Karpas-422 (cell line): ENCODE results near the gene MAP1LC3B2. TPM values are rescaled to one million over a fixed set of nuclear protein-coding genes. Genes with fewer than 3 reads are reported as not detected.
"Not testable (repeated sequence)": the region's sequence is repeated elsewhere in the genome, so short reads cannot be mapped to it uniquely, and the experiment has no call there.

ENCODE experiments used
- DNase-seq: peaks from one replicate; pipeline ENCODE4 v3.0.0-alpha.2; 2015
- H2AFZ ChIP-seq: fragments of 200-600 bp; sonication (generic); 2 replicates; pipeline ENCODE4 v1.6.1; 2014; ENCODE audit warnings: antibody characterized with exemption, low read length, mixed read lengths
- H3K27ac ChIP-seq: fragments of 200-600 bp; sonication (generic); 2 replicates; pipeline ENCODE4 v1.5.1; 2014; ENCODE audit warnings: mild to moderate bottlenecking, low read length, moderate library complexity
- H3K27me3 ChIP-seq: fragments of 200-600 bp; sonication (generic); 2 replicates; pipeline ENCODE4 v1.6.1; 2014; ENCODE audit warnings: low read length, mixed read lengths
- H3K36me3 ChIP-seq: fragments of 200-600 bp; sonication (generic); 2 replicates; pipeline ENCODE4 v1.6.1; 2014; ENCODE audit warnings: low read length, mixed read lengths; ENCODE audit not compliant: insufficient read depth
- H3K4me1 ChIP-seq: fragments of 200-600 bp; sonication (generic); 2 replicates; pipeline ENCODE4 v1.6.1; 2014; ENCODE audit warnings: mild to moderate bottlenecking, low read length, mixed read lengths
- H3K4me2 ChIP-seq: fragments of 200-600 bp; sonication (generic); 2 replicates; pipeline ENCODE4 v1.6.1; 2014; ENCODE audit warnings: low read length, low read depth, mild to moderate bottlenecking; ENCODE audit not compliant: poor library complexity, severe bottlenecking
- H3K4me3 ChIP-seq: fragments of 200-600 bp; sonication (generic); 2 replicates; pipeline ENCODE4 v1.5.1; 2014; ENCODE audit warnings: mild to moderate bottlenecking, antibody characterized with exemption, low read length, mixed read lengths
- H3K79me2 ChIP-seq: fragments of 200-600 bp; sonication (generic); 2 replicates; pipeline ENCODE4 v1.6.1; 2014; ENCODE audit warnings: mild to moderate bottlenecking, low read length, mixed read lengths
- H3K9ac ChIP-seq: fragments of 200-600 bp; sonication (generic); 2 replicates; pipeline ENCODE4 v1.6.0; 2014; ENCODE audit warnings: low read length
- H3K9me2 ChIP-seq: fragments of 200-600 bp; sonication (generic), shearing (Covaris generic); replicated peaks from 2 replicates; pipeline ENCODE4 v1.6.0; 2014; ENCODE audit warnings: mild to moderate bottlenecking, low read length, moderate library complexity; ENCODE audit not compliant: insufficient read depth
- H3K9me3 ChIP-seq: fragments of 300-700, 200-600 bp; sonication (generic); 2 replicates; pipeline ENCODE4 v1.6.1; 2014; ENCODE audit warnings: low read length, mixed read lengths
- H4K20me1 ChIP-seq: fragments of 200-600 bp; sonication (generic); 2 replicates; pipeline ENCODE4 v1.6.1; 2014; ENCODE audit warnings: mild to moderate bottlenecking, antibody characterized with exemption, low read length, low read depth; ENCODE audit not compliant: insufficient read depth
- total RNA-seq: library from RNA; depleted of rRNA; stranded (reverse); fragments of >200 nt; shearing (Covaris generic); gene quantifications from 2 replicates; pipeline ENCODE4 v1.2.3, GENCODE V29; 2014; ENCODE audit warnings: low replicate concordance

The MAP1LC3B2 gene
- total RNA-seq, 1 experiment from 2014 or later, result 0.71 TPM

- no peaks in the 10 kb centered on the region for H3K27me3 ChIP-seq
- H3K36me3 ChIP-seq, result no peaks in the 10 kb centered on the region
- H4K20me1 ChIP-seq, result no peaks in the 10 kb centered on the region
- no peaks in the 10 kb centered on the region for H3K9me2 ChIP-seq
- H3K4me2 ChIP-seq, result no peak overlapping the region
- H3K9ac ChIP-seq, result no peak overlapping the region
- no peak overlapping the region for H2AFZ ChIP-seq
- H3K27ac ChIP-seq, result no peak overlapping the region
- H3K4me3 ChIP-seq, result no peak overlapping the region
- no peaks in the 10 kb centered on the region for H3K9me3 ChIP-seq
- no peaks in the 10 kb centered on the region for H3K79me2 ChIP-seq
- H3K4me1 ChIP-seq, result peaks cover 15% of the 10 kb centered on the region
- DNase-seq, result no peak
Measured at GRCh38 chr12:116568203-116568602, 9.0 kb downstream of the MAP1LC3B2 start.

DNA sequence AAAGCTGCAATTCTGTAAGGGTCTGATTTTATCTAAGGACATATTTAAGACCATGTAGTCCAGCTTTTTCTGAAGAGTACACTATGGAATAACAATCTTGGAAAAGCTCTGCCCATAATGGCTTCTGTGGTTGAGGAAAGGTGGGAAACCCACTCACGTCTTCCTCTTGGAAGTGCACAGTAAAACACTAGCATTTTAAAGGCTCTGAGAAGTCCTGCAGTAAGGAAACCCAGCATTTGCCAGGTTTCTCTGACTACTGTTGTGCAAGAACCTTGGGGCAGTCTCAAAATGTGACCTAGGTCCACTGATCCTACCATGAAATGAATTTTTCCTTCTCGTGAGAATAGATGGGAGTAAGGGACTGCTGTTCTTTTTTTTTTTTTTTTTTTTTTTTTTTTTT is 11.9 kb downstream of the MAP1LC3B2 start:
- no peaks in the 10 kb centered on the region for H3K9me3 ChIP-seq

DNA sequence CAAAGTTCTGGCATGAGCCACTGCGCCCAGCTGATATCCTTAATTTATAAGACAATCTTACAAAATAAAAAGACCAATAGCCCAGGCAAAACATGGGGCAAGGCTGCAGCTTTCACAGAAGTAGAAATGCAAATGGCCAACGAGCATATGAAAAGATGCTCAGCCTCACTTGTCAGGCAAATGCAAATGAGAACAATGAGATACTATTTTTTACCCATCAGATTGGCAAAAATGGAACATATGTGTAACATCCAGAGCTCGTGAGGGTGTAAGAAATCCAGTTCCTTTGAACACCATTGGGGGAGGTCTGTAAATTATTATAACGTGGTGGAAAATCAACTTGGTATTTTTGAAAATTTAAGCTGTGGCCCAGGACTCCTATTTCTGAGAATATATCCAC is 14.6 kb downstream of the MAP1LC3B2 start:
- H4K20me1 ChIP-seq, result no peaks in the 10 kb centered on the region
- no peaks in the 10 kb centered on the region for H3K36me3 ChIP-seq
- H3K27me3 ChIP-seq, result no peaks in the 10 kb centered on the region
- peak; percentile 81 for DNase-seq
- H3K4me3 ChIP-seq, result peak overlapping the region; percentile 26
- peak overlapping the region; percentile 67 for H3K4me2 ChIP-seq
- H2AFZ ChIP-seq, result peak overlapping the region; percentile 84; the same call in 1 of the 2 replicates
- 0 out of 2 replicates have a peak overlapping the region, but pooled peaks have one; percentile 7 for H3K9ac ChIP-seq
- no peaks in the 10 kb centered on the region for H3K9me3 ChIP-seq
- peak overlapping the region; percentile 84 for H3K27ac ChIP-seq
- no peaks in the 10 kb centered on the region for H3K9me2 ChIP-seq
- H3K4me1 ChIP-seq, result peaks cover 36% of the 10 kb centered on the region
- no peaks in the 10 kb centered on the region for H3K79me2 ChIP-seq

More for the DNA sequence above, 11.9 kb downstream of the MAP1LC3B2 start:
- H3K4me2 ChIP-seq, result no peak overlapping the region
- H3K27me3 ChIP-seq, result no peaks in the 10 kb centered on the region
- H3K4me3 ChIP-seq, result no peak overlapping the region
- no peaks in the 10 kb centered on the region for H3K9me2 ChIP-seq
- no peak for DNase-seq
- H2AFZ ChIP-seq, result no peak overlapping the region
- no peaks in the 10 kb centered on the region for H4K20me1 ChIP-seq
- H3K79me2 ChIP-seq, result no peaks in the 10 kb centered on the region
- no peaks in the 10 kb centered on the region for H3K36me3 ChIP-seq
- H3K27ac ChIP-seq, result no peak overlapping the region
- H3K9ac ChIP-seq, result no peak overlapping the region
- peaks cover 23% of the 10 kb centered on the region for H3K4me1 ChIP-seq

- H4K20me1 ChIP-seq, H3K36me3 ChIP-seq, H3K9me3 ChIP-seq, H3K4me2 ChIP-seq, H3K79me2 ChIP-seq, H3K27me3 ChIP-seq, H3K9ac ChIP-seq, H3K9me2 ChIP-seq, DNase-seq, H3K4me3 ChIP-seq, H2AFZ ChIP-seq: not testable (repeated sequence)
- Histone ChIP-seq H3K4me1 (peaks cover 36% of the 10 kb centered on the region), H3K27ac (peak overlapping the region; percentile 31; the same call in 1 of the 2 replicates)
Measured at GRCh38 chr12:116575754-116576153, 16.6 kb downstream of the MAP1LC3B2 start.

DNA sequence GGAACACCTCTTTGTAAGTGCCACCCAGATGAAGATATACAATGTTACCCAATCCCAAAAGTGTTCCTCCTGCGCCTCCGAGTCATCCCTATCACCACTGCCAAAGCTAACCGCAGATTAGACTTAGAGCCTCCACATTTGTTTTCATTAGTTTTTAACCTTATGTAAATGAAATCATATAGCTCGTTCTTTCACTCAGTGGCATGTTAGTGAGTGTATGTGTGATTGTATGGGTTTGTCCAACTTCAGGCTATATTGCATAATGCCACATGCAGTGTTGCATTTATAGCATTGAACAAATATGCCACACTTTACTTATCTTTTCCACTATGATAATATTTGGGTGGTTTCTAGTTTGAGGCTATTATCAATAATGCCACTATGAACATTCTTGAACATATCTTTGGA is 18.0 kb downstream of the MAP1LC3B2 start:
- H3K9me2 ChIP-seq, result no peaks in the 10 kb centered on the region
- no peaks in the 10 kb centered on the region for H3K79me2 ChIP-seq
- H2AFZ ChIP-seq, result no peak overlapping the region
- H4K20me1 ChIP-seq, result no peaks in the 10 kb centered on the region
- no peaks in the 10 kb centered on the region for H3K9me3 ChIP-seq
- peaks cover 36% of the 10 kb centered on the region for H3K4me1 ChIP-seq
- H3K4me3 ChIP-seq, result no peak overlapping the region
- no peak overlapping the region for H3K4me2 ChIP-seq
- H3K27ac ChIP-seq, result no peak overlapping the region
- no peaks in the 10 kb centered on the region for H3K27me3 ChIP-seq
- H3K9ac ChIP-seq, result no peak overlapping the region
- no peaks in the 10 kb centered on the region for H3K36me3 ChIP-seq
- DNase-seq, result no peak

DNA sequence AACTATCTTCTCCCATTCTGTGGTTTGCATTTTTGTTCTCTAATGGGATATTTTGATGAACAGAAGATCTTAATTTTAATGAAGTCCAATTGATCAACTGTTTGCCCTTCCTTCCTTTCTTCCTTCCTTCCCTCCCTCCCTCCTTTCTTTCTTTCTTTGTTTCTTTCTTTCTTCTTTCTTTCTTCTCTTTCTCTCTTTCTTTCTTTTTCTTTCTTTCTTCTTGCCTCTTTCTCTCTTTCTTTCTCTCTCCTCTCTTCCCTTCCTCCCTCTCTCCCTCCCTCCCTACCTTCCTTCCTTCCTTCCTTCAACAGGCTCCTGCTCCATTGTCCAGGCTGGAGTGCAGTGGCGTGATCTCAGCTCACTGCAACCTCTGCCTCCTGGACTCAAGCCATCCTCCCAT is 18.9 kb downstream of the MAP1LC3B2 start:
- no peak overlapping the region for H3K4me2 ChIP-seq
- H3K9me3 ChIP-seq, result no peaks in the 10 kb centered on the region
- H3K9me2 ChIP-seq, result no peaks in the 10 kb centered on the region
- DNase-seq, result no peak
- H3K4me1 ChIP-seq, result peaks cover 31% of the 10 kb centered on the region
- H3K9ac ChIP-seq, result no peak overlapping the region
- no peak overlapping the region for H3K27ac ChIP-seq
- no peaks in the 10 kb centered on the region for H4K20me1 ChIP-seq
- no peak overlapping the region for H3K4me3 ChIP-seq
- no peak overlapping the region for H2AFZ ChIP-seq
- H3K36me3 ChIP-seq, result no peaks in the 10 kb centered on the region
- no peaks in the 10 kb centered on the region for H3K27me3 ChIP-seq
- H3K79me2 ChIP-seq, result no peaks in the 10 kb centered on the region

DNA sequence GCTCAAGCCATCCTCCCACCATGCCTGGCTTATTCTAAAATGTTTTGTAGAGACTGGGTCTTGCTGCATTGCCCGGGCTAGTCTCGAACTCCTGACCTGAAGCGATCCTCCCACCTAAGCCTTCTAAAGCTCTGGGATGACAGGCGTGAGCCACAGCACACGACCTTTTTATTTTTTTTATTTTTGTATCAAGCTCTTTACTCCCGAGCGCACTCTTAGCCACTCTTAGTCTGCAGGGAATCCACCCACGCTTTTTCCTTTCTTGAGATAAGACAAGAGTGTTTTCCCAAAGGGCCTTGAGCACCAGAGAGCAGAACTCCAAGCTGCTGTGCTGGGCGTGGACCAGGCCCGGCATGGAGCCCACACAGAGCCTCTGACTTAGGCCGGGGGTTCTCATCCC is 23.4 kb downstream of the MAP1LC3B2 start:
- H3K4me2 ChIP-seq, result no peak overlapping the region
- H3K27me3 ChIP-seq, result no peaks in the 10 kb centered on the region; the same call in 1 of the 2 replicates
- no peaks in the 10 kb centered on the region for H4K20me1 ChIP-seq
- H3K4me1 ChIP-seq, result peaks cover 7% of the 10 kb centered on the region
- no peaks in the 10 kb centered on the region for H3K36me3 ChIP-seq
- H3K27ac ChIP-seq, result no peak overlapping the region
- no peak overlapping the region for H3K4me3 ChIP-seq
- H3K9me2 ChIP-seq, result no peaks in the 10 kb centered on the region
- H3K79me2 ChIP-seq, result no peaks in the 10 kb centered on the region
- H3K9me3 ChIP-seq, result peaks cover 4% of the 10 kb centered on the region
- no peak for DNase-seq
- H3K9ac ChIP-seq, result no peak overlapping the region
- no peak overlapping the region for H2AFZ ChIP-seq

DNA sequence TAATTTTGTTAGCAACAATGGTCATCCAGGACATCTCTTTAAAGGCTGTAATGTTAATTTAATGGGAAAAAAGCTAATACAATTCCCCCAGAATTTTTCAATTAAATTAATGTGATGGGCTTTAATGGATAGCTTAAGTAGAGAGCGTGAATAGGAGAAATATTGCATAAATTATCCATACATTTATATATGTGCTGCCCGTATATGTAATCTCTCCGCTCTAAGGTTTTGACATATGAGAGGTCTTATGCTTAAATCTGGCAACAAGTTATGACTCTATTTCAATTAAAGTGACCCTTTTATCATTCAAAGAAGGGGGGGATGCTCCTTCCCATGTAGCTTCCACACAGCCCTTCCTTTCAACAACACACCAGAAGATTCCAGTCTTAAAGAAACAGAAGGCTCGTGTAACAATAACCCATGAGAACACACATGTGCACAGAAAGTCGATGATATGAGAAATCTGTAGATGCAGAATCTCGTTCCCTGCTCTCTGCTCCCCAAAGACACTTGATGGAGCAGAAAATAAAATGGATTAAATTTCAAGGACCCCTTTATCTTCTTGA is 24.0 kb downstream of the MAP1LC3B2 start:
- peaks cover 1% of the 10 kb centered on the region for H3K4me1 ChIP-seq
- no peak overlapping the region for H2AFZ ChIP-seq
- no peaks in the 10 kb centered on the region; the same call in 1 of the 2 replicates for H3K27me3 ChIP-seq
- no peaks in the 10 kb centered on the region for H3K9me2 ChIP-seq
- no peaks in the 10 kb centered on the region for H3K79me2 ChIP-seq
- H3K4me2 ChIP-seq, result no peak overlapping the region
- no peaks in the 10 kb centered on the region for H3K36me3 ChIP-seq
- no peak overlapping the region for H3K4me3 ChIP-seq
- no peak overlapping the region for H3K27ac ChIP-seq
- H4K20me1 ChIP-seq, result no peaks in the 10 kb centered on the region
- H3K9ac ChIP-seq, result no peak overlapping the region
- no peak for DNase-seq
- peaks cover 4% of the 10 kb centered on the region for H3K9me3 ChIP-seq
